ENCODE results near the gene UQCRHL. TPM values are rescaled to one million over a fixed set of nuclear protein-coding genes. Genes with fewer than 3 reads are reported as not detected.
"Not testable (repeated sequence)": the region's sequence is repeated elsewhere in the genome, so short reads cannot be mapped to it uniquely, and the experiment has no call there.

UQCRHL gene
- total RNA-seq, 1 donor from 2014 or later: 2.4 TPM

DNA sequence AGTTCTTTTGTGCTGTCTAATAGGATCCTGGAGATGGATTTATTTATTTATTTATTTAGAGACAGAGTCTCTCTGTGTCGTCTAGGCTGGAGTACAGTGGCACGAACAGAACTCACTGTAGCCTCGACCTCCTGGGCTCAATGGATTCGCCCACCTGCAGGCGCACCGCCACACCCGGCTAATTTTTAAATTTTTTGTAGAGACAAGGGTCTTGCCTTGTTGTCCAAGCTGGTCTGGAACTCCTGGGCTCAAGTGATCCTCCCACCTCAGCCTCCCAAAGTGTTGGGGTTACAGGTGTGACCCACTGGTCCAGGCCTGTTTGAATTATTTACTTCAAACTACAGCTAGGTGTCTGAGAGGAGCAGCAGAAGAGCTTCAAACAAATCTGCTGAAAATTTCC is 30.5 kb upstream of the UQCRHL start:
- Mint-ChIP-seq H3K27ac (ENCODE audit: unreplicated experiment) (no peak overlapping the region), H3K36me3 (ENCODE audit: low read depth, unreplicated experiment) (no peaks in the 10 kb centered on the region), H3K4me1 (ENCODE audit: unreplicated experiment) (peaks cover 11% of the 10 kb centered on the region), H3K9me3 (ENCODE audit: unreplicated experiment) (no peaks in the 10 kb centered on the region), H3K27me3 (ENCODE audit: unreplicated experiment) (peaks cover 12% of the 10 kb centered on the region), H3K4me3 (ENCODE audit: unreplicated experiment) (no peak overlapping the region)
- DNase-seq (ENCODE audit: low spot score): no peak
- TF ChIP-seq, protein P1, sequence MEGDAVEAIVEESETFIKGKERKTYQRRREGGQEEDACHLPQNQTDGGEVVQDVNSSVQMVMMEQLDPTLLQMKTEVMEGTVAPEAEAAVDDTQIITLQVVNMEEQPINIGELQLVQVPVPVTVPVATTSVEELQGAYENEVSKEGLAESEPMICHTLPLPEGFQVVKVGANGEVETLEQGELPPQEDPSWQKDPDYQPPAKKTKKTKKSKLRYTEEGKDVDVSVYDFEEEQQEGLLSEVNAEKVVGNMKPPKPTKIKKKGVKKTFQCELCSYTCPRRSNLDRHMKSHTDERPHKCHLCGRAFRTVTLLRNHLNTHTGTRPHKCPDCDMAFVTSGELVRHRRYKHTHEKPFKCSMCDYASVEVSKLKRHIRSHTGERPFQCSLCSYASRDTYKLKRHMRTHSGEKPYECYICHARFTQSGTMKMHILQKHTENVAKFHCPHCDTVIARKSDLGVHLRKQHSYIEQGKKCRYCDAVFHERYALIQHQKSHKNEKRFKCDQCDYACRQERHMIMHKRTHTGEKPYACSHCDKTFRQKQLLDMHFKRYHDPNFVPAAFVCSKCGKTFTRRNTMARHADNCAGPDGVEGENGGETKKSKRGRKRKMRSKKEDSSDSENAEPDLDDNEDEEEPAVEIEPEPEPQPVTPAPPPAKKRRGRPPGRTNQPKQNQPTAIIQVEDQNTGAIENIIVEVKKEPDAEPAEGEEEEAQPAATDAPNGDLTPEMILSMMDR (IDR thresholded peaks at IDR 0.05; ENCODE audit: unreplicated experiment): no peak

DNA sequence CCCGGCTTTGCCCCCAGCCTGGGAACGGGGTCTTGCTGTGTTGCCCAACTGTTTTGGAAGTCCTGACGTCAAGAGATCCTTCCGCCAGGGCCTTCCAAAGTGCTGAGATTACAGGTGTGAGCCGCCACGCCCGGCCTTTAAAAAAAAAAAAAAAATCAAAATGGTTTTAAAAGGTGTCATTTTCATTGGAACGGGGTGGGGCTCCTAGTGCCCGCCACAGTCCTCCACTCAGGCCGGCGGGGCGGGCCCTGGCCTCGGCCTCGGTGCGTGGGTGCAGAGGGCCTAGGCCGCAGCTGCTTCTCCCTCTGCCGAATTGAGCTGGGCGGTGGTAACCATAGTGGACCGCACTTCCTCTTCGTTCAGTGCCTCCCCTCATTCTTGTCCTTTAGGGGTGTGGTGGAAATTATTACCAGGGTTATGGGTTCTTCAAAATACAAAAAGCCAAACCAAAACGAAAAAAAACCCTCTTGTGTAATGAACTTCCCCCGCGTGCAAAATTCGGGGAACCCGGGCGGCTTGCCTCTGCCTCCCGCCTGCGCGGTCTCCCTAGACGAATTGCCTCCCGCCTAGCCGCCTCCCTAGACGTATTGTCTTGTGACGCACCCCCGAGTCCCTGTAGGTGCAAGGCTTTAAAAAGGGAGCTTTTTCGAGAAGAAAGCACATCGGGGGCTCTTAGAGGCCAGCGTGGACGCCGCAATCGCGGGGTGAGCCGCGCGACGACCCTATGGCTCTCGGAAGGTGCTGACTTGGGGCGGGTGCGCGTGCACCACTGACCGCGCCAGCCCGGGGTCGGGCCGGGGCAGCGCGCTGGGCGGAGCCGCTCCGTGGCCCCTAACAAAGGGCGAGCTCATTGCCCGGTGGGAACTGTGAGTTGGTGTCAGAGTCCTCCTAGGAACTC is 29.6 kb upstream of the UQCRHL start:
- peaks cover under 1% of the 10 kb centered on the region for H3K36me3 Mint-ChIP-seq (ENCODE audit: low read depth, unreplicated experiment)
- H3K4me3 Mint-ChIP-seq (ENCODE audit: unreplicated experiment): peak overlapping the region; percentile 69
- peaks cover 12% of the 10 kb centered on the region for H3K4me1 Mint-ChIP-seq (ENCODE audit: unreplicated experiment)
- no peaks in the 10 kb centered on the region for H3K9me3 Mint-ChIP-seq (ENCODE audit: unreplicated experiment)
- DNase-seq (ENCODE audit: low spot score): no peak
- no peak overlapping the region for H3K27ac Mint-ChIP-seq (ENCODE audit: unreplicated experiment)
- TF ChIP-seq, protein P1 (IDR thresholded peaks at IDR 0.05; ENCODE audit: unreplicated experiment): no peak
- H3K27me3 Mint-ChIP-seq (ENCODE audit: unreplicated experiment): peaks cover 12% of the 10 kb centered on the region

DNA sequence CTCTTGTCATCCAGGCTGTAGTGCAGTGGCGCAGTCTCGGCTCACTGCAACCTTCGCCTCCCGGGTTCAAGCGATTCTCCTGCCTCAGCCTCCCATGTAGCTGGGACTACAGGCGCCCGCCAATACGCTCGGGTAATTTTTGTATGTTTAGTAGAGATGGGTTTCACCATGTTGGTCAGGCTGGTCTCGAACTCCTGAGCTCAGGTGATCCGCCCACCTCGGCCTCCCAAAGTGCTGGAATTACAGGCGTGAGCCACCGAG is 29.0 kb upstream of the UQCRHL start:
- Mint-ChIP-seq H3K27ac (ENCODE audit: unreplicated experiment) (peak overlapping the region; percentile 96), H3K4me1 (ENCODE audit: unreplicated experiment) (peaks cover 16% of the 10 kb centered on the region)

DNA sequence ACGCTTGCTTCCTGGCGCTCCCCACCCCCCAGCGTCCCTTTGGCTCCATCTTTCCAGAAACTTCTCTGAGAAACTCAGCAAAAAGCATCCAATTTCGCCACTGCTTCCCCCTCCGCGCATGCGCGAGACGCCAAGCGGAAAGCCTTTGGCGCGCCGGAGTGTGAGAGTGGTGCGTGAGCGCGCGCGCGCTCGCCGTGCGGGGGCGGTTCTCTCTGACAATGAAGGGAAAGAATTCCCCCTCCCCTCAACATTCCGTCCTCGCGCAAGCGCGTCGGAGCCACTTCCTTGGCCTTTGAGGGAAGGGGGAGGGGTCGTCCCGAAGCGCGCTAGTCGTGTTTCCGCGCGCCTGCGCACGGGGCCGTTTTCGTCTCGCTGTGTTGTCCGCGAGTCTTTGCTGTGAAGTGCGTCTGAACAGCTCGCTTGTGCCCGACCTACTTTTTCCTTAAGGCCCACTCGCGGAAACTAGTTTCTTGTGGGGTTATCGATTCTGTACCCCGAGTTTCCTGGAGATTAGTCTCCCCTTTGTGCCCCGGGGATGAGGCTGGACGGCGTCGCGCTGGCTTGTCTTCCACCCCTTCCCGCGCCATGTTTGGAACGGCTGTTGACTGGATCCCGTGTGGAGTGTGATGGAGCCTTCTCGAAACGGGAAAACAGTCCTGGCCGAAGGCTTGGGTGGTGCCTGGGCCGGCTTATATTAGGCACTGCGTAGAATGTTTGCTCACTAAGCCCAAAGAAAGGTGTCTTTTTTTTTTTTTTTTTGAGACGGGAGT is 28.5 kb upstream of the UQCRHL start:
- H3K36me3 Mint-ChIP-seq (ENCODE audit: low read depth, unreplicated experiment): peaks cover 5% of the 10 kb centered on the region
- TF ChIP-seq, protein P1 (IDR thresholded peaks at IDR 0.05; ENCODE audit: unreplicated experiment): no peak
- H3K4me1 Mint-ChIP-seq (ENCODE audit: unreplicated experiment): peaks cover 16% of the 10 kb centered on the region
- no peaks in the 10 kb centered on the region for H3K9me3 Mint-ChIP-seq (ENCODE audit: unreplicated experiment)
- H3K27me3 Mint-ChIP-seq (ENCODE audit: unreplicated experiment): peaks cover 12% of the 10 kb centered on the region
- H3K27ac Mint-ChIP-seq (ENCODE audit: unreplicated experiment): peak overlapping the region; percentile 96
- peak overlapping the region; percentile 92 for H3K4me3 Mint-ChIP-seq (ENCODE audit: unreplicated experiment)
- peak; percentile 98 for DNase-seq (ENCODE audit: low spot score)

More for the DNA sequence above, 29.0 kb upstream of the UQCRHL start:
- Mint-ChIP-seq H3K4me3 (ENCODE audit: unreplicated experiment) (peak overlapping the region; percentile 92), H3K27me3 (ENCODE audit: unreplicated experiment) (peaks cover 12% of the 10 kb centered on the region)
- not testable (repeated sequence) for H3K9me3 Mint-ChIP-seq (ENCODE audit: unreplicated experiment); H3K36me3 Mint-ChIP-seq (ENCODE audit: low read depth, unreplicated experiment); DNase-seq (ENCODE audit: low spot score)

DNA sequence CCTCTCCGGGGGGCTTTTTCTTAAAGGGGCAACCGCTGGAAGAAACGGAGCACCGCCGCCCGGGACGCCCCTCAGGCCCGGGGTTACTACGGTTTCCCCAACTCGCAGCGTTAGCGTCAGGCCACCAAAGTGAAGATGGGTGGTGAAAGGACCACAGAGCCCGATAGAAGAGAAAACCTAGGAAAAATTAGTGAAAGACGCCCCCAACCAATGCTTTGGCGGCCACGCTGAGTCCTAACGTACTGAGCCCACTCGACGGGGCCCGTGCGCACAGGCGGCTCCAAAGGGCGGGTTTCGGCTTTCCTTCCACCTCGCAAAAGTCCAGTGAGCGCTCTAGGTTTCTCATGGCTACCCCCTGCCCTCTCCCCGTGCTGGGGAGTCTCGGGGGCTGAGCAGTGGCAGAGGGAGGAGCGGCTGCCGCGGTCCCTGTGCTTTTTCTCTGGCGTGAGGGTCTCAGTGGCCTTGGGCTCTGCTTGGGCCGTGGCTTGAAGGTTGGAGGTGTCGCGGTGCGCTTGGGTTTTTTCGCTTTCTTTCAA is 27.8 kb upstream of the UQCRHL start:
- DNase-seq (ENCODE audit: low spot score): no peak
- TF ChIP-seq, protein P1 (IDR thresholded peaks at IDR 0.05; ENCODE audit: unreplicated experiment): no peak
- peak overlapping the region; percentile 96 for H3K27ac Mint-ChIP-seq (ENCODE audit: unreplicated experiment)
- peaks cover 16% of the 10 kb centered on the region for H3K4me1 Mint-ChIP-seq (ENCODE audit: unreplicated experiment)
- H3K4me3 Mint-ChIP-seq (ENCODE audit: unreplicated experiment): peak overlapping the region; percentile 92
- H3K27me3 Mint-ChIP-seq (ENCODE audit: unreplicated experiment): peaks cover 12% of the 10 kb centered on the region
- peaks cover 5% of the 10 kb centered on the region for H3K36me3 Mint-ChIP-seq (ENCODE audit: low read depth, unreplicated experiment)
- no peaks in the 10 kb centered on the region for H3K9me3 Mint-ChIP-seq (ENCODE audit: unreplicated experiment)

All from endothelial cell (in vitro differentiated cells).